Measurements from ENCODE around the gene TIMM23. TPM values are rescaled to one million over a fixed set of nuclear protein-coding genes. Genes with fewer than 3 reads are reported as not detected.
"Not testable (repeated sequence)": the region's sequence is repeated elsewhere in the genome, so short reads cannot be mapped to it uniquely, and the experiment has no call there.

Gene TIMM23, protein sequence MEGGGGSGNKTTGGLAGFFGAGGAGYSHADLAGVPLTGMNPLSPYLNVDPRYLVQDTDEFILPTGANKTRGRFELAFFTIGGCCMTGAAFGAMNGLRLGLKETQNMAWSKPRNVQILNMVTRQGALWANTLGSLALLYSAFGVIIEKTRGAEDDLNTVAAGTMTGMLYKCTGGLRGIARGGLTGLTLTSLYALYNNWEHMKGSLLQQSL
- polyA plus RNA-seq: 10 to 100 TPM; 25.0 to 58.7 (median 51.7) TPM

DNA sequence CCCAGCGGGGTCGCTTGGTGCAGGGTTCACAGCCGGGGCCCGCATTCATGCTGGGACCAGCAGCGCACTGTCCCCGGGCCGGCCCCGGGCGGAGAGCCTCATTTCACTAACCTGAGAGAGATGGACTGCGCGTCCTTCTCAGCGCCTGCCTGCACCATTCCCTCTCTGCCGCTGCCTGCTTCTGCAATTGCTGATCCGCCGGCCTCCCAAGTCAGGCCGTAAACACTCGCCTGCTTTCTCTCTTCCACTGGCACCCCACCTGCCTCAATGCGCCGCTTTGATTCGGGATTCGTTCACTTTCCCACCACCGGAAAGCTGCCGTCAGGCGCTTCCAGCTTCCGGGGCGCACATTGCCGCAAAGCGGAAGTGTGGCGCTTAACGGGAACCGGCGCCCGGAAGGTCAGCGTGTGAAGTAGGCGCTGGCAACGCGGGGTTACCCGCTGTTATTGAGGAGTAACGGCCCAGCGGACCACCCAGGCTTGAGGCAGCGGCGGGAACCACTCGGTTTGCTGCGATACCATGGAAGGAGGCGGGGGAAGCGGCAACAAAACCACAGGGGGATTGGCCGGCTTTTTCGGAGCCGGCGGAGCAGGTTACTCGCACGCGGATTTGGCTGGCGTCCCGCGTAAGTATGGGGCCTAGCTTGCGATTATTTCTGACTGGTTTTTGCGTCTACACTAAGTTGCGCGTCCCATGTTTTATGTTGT is at the start of gene TIMM23:
TSS of gene TIMM23 (plus strand) at position 384 of the 707 bp plus-strand sequence. CDS start at position 520, 136 bp downstream.
- 0% methylated on average over 57 to 60 of the region's 60 CpGs for WGBS, 3 donors
- H3K27ac ChIP-seq (ENCODE audit: low read depth, low read length): not testable (repeated sequence)

DNA sequence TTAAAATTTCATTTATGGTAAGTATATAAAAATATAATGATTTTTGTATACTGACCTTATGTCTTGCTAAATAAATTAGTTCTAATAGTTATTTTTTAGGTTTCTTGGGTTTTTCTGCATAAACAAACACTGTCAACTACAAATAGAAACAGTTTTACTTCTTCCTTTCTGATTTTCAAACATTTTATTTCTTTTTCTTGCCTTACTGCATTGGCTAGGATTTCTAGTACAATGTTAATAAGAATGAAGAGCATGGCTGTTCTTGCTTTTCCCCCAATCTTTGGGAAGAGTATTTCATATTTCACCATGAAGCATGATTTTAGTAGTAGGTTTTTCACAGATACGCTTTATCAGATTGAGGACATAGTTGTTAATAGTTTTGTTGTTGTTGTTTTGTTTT is 45.5 kb upstream of the TIMM23 start:
- H3K27ac ChIP-seq (ENCODE audit: low read depth, low read length): not testable (repeated sequence)
- 97 to 100% (median 97%) methylated on average over 1 of the region's 1 CpG for WGBS, 3 donors

DNA sequence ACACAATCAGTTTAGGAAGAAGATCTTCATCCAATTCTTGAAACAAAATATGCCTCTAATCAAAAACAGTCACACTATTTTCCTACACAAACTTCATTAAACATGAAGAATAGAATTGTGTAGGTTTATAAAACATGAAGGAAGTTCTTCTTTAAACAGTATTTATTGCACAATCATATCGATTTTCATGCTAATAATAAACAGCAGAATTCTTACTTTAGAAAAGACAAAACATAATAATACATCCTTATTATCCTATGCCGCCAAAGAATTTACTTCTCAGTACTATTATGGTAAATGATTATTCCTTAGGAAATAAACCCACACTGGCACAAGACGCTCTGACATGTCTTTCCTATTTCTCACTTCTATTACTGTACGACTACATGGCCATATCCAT is 41.0 kb upstream of the TIMM23 start:
- 80 to 88% (median 85%) methylated on average over 3 of the region's 4 CpGs for WGBS, 3 donors
- not testable (repeated sequence) for H3K27ac ChIP-seq (ENCODE audit: low read depth, low read length)

DNA sequence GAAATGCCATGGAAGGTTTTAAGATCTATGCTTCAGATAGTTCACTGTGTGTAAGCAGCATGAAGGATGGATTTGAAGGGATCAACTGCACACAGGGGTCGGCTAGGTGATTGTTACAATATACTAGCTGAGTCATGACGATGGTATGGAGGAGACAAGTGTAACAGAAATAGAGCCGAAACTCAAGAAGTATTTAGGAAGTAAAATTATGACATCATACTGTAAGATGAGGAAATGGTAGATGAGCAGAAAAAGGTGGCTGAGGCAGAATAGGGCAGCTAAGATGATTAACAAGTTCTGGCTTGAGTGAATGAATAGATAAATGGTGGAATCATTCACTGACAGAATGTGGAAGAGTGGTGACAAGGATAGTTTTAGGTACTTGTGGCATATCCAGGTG is 37.5 kb upstream of the TIMM23 start:
- not testable (repeated sequence) for H3K27ac ChIP-seq (ENCODE audit: low read depth, low read length)
- 74 to 94% (median 82%) methylated on average over 3 of the region's 3 CpGs for WGBS, 3 donors

DNA sequence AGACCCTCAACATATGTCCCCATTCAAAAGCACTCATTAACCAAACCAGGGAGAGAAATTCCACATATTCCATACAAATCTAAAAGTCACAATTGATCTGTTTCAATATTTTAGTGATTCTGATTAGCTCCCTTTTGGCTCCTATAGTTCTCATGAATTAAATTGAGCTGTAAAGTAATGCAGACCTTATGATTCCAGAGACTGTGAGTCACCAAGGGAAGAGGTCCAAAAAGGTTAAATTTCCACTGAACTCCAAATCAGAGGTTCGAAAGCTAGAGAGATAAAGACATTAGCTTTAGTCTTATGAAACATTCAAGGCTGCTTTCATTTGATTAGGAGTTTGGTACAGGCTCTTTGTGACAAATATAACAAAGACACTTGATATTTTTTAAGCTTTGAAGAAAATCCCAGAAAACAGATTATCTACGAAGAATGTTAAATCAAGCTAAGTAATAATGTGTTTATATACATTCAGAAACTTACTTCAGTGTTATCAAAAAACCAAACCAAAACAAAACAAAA is 33.1 kb upstream of the TIMM23 start:
- not testable (repeated sequence) for H3K27ac ChIP-seq (ENCODE audit: low read depth, low read length)
- 57 to 71% (median 68%) methylated on average over 2 of the region's 2 CpGs for WGBS, 3 donors

DNA sequence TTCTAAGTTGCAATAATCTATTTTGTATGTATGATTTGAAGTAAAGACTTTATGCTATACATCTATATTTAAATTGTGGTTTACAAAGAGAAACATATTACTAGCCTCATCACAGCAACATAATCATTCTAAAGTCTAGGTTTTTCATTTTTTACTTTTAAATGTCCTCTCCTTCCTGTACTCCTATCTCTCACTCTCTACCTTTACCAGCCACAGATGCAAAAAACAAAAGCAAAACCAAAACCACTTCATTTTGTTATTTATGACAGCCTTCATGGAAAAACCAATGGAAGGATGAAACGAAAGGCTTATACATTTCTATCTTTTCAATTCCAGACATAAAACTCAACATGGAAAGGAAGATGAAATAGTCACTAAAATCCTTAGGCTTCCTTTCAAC is 31.1 kb upstream of the TIMM23 start:
- WGBS, 3 donors: no CpG with 5 or more reads among the region's 1 CpG
- H3K27ac ChIP-seq (ENCODE audit: low read depth, low read length): not testable (repeated sequence)

DNA sequence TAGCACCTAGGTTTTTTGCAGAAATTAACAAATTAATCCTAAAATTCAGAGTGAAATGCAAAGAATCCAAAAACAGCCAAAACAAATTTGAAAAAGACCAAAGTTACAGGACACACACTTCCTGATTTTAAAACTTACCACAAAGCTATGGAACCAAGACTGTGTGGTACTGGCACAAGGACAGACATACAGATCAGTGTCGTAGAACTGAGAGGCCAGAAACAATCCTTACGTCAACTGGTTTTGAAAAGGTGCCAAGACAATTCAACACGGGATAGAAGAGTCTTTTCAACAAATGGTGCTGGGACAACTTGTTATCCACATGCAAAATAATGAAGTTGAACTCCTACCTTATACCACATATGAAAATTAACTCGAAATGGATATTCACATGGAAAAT is 26.8 kb upstream of the TIMM23 start:
- 86 to 91% (median 88%) methylated on average over 4 of the region's 4 CpGs for WGBS, 3 donors
- H3K27ac ChIP-seq (ENCODE audit: low read depth, low read length): not testable (repeated sequence)

DNA sequence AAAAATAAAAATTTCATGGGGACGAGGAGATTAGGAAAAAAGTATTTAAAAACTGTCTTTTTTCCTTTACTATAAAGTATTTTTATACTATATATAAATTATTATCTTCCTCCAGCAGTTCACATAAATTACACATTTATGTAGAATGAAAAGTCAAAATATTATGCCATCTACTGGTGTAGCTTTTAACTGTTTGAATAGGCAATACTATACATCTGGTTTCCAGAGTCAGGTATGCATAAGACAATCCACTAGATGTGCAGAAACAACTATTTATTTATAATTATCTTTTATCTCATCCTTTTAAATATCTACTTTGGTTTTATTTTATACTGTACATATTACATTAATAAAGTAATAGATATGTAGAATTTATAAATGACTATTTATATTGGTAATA is 24.9 kb upstream of the TIMM23 start:
- 86 to 95% (median 93%) methylated on average over 1 of the region's 1 CpG for WGBS, 3 donors
- not testable (repeated sequence) for H3K27ac ChIP-seq (ENCODE audit: low read depth, low read length)

DNA sequence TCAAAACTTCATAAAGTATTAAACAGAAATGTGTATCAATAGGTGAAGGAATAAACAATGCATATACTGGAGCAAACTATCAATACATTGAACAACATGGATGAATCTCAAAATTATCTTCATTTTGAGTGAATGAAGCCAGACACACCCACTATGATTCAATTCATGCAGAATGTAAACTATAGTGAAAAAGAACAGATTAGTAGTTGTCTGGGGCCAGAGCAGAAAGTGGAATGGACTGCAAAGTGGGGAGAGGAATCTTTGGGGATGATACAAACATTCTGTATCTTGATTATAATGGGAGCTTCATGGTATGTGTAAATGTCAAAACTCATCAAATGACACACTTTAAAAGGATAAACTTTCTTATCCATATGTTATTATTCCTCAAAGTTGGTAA is 23.5 kb upstream of the TIMM23 start:
- H3K27ac ChIP-seq (ENCODE audit: low read depth, low read length): not testable (repeated sequence)

DNA sequence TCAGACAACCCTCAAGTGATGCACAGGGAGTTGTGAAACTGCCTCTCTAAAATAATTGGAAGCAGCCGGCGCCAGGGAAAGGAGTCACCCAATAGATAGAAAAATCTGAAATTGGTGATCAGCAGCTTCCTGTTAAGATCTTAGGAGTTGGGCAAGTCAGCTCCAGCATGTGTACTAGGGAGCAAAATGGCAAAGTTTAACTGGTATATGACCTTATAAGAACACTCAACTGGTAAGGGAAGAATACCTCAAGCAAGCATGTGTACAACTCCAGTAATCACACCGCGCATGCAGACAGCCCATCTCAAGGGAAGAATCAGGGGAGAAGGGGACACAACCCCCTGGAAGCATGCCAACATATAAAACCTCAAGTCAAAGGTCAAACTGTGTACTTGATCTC is 17.9 kb upstream of the TIMM23 start:
- WGBS, 3 donors: 93 to 95% (median 95%) methylated on average over 4 of the region's 4 CpGs
- not testable (repeated sequence) for H3K27ac ChIP-seq (ENCODE audit: low read depth, low read length)

DNA sequence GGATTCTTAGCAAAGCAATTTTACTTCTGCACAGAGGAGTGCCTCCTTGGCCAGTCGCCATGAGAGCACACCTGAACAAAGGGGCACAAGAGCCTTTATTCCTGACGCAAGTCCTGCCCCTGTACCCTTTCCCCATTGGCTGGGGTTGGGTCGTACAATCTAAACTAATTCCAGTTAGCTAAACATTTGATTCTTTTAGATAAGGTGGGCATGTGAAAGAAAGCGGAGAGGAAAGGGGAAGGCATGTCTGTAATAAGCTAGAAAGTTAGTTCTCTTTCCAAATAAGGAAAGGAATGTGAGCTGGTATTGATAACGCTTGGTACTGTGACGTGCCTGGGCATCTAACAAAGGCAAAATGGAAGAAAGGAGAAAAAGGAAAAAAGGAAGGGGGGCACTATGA is 15.7 kb upstream of the TIMM23 start:
- H3K27ac ChIP-seq (ENCODE audit: low read depth, low read length): not testable (repeated sequence)
- WGBS, 3 donors: 73 to 88% (median 80%) methylated on average over 3 to 5 of the region's 6 CpGs

DNA sequence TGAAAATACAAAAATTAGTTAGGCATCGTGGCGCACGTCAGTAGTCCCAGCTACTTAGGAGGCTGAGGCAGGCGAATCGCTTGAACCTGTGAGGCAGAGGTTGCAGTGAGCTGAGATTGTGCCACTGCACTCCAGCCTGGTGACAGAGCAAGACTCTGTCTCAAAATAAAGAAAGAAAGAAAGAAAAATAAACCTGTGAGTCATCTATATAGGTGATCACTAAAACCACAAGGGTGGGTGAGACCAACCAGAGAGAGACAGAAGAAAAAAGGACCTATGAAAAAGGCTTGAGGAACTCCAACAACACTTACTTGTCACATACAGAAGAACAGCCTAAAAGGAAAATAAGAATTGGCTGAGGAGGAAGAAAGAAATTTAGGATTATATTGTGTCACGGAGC is 14.4 kb upstream of the TIMM23 start:
- WGBS, 3 donors: 96 to 97% (median 96%) methylated on average over 6 of the region's 6 CpGs
- H3K27ac ChIP-seq (ENCODE audit: low read depth, low read length): not testable (repeated sequence)

DNA sequence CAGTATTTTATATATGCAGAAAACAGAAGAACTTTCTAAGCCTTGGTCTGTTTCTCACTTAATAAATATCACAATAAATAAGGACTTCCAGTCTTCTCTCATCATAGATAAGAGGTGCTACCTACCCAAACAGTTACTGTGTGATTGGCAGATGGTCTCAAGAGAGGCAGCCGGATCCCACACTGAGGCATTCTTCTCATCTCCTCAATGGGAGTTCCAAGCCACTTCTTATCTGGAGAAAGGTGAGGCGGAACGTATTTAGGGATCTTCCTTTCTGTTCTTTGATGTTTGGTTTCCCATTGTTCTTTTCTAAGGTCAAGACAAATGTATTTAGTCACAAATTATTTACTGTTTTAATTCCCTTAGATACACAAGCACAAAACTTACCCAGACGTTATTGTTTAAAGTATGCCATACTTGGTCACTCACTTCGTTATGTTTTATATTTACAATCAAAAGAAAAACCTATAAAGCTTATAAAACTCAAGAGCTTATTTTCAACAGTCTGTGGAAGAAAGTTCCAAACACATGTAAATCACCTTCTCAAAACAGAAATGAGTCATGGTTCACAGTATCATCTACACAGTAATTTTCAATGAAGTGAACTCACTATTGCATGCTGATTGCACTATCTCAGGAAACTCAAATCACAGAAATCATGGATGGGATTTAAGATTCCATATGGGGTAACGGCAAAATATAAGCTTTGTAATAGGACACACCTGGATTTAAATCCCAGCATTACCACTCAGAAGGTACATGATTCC is 9.4 kb upstream of the TIMM23 start:
- not testable (repeated sequence) for H3K27ac ChIP-seq (ENCODE audit: low read depth, low read length)
- 85 to 94% (median 88%) methylated on average over 6 of the region's 6 CpGs for WGBS, 3 donors

DNA sequence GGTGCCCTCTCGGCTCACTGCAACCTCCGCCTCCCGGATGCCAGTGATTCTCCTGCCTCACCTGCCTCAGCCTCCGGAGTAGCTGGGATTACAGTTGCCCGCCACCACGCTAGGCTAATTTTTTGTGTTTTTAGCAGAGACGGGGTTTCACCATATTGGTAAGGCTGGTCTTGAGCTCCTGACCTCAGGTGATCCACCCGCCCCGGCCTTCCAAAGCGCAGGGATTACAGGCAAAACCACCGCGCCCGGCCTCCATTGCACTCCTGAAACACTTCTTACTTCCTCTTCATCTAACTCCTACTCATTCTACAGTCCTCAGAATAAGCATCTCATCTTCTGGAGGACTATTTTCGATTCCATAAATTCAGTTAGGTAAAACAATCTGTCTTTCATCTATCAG is 1.3 kb upstream of the TIMM23 start:
- 27 to 55% (median 45%) methylated on average over 14 of the region's 14 CpGs for WGBS, 3 donors

DNA sequence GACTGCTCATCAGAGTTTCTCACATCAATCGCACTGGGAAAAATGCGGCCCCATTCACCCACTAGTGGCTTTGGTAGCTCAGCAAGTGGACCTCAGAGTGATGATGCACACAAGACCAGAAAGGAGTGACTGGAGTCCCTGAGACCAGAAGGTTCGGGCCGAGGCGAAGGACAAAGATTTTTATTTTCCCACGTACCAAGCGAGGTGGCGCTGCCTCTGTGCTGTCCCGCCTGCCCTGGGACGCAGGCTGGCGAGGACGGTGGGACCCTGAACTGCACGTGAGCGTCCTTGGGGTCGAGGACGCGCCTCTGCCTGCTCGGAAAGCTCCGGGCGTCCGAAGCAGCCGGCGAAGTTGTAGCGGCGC is 565 bp upstream of the TIMM23 start:
- WGBS, 3 donors: 0 to 1% (median 1%) methylated on average over 11 to 25 of the region's 25 CpGs

More for the DNA sequence above, 1.3 kb upstream of the TIMM23 start:
- not testable (repeated sequence) for H3K27ac ChIP-seq (ENCODE audit: low read depth, low read length)

DNA sequence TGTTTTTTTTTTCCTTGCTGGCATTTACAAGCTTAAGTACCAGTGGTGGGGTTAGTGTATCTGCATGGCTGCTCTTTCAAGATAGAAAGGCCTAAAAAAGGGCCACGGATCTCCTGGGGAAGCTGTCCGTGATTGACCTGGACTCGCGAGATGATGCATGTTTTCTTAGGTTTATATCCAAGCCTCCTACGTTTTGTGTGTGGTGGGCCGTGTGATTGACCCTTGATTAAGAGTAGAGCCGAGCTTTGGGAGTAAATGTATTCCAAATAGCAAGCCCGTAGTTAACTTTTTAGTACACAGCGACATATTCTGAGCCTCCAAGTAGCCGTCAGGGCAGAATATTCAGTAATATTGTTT is 502 bp downstream of the TIMM23 start:
- WGBS, 3 donors: 0 to 1% (median 0%) methylated on average over 10 of the region's 10 CpGs
- H3K27ac ChIP-seq (ENCODE audit: low read depth, low read length): not testable (repeated sequence)

More for the DNA sequence above, 565 bp upstream of the TIMM23 start:
- H3K27ac ChIP-seq (ENCODE audit: low read depth, low read length): not testable (repeated sequence)

DNA sequence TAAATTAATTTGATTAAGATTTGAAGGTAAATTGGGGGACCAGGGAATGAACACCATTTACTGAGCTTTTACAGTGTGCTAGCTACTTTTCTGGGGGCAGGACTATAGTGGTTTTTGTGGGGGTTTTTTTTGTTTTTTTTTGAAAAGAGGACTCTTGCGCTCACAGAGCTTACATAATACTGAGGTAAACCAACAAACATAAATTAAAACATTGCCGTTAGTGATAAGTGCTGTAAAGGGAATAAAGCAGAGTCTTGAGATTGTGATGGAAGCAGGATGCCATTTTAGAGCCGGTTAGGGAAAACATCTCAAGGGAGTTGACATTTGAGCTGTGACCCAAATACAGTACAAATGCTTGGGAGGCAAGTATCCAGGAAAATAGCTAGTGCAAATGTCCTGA is 1.8 kb downstream of the TIMM23 start:
- WGBS, 3 donors: 42 to 50% (median 49%) methylated on average over 3 of the region's 3 CpGs
- not testable (repeated sequence) for H3K27ac ChIP-seq (ENCODE audit: low read depth, low read length)

DNA sequence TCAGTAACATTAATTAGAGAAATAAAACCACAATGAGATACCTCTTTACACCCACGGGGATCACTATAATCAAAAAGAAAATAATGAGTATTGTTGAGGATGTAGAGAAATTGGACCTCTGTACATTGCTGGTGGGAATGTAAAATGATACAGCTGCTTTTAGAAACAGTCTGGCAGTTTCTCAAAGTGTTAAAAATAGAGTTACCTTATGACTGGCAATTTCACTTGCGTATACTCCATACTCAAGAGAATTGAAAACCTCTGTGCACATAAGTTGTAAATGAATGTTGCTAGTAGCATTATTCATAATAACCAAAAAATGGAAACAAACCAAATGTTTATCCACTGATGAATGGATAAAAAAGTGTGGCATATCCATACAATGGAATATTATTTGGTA is 6.3 kb downstream of the TIMM23 start:
- 92 to 97% (median 95%) methylated on average over 1 of the region's 2 CpGs for whole genome bisulfite sequencing, 3 donors
- H3K27ac ChIP-seq (ENCODE audit: low read depth, low read length): not testable (repeated sequence)

DNA sequence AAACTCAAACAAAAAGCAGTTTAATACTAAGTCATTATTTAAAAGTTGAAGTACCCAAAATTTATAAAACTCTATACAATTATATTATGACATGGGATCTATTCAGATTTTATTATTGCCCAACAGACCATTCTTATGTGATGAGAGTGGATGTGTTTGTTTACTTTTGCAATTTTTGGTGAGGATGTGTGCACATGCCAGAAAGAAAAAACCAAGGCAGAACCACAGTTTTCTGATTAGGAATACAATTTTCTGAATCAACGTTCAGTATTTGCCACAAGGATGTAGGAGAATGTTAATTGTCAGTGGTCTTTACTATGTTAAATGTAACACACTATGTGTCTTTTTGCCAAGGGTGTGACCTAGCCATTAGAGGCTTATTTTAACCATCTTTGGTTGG is 9.1 kb downstream of the TIMM23 start:
- 38 to 45% (median 42%) methylated on average over 1 of the region's 1 CpG for WGBS, 3 donors
- H3K27ac ChIP-seq (ENCODE audit: low read depth, low read length): not testable (repeated sequence)

All from adipose tissue (tissue), 3 donors.